PC-3 (cell line): ENCODE measurements around the gene ATXN1L.

ENCODE experiments used
- EZH2 ChIP-seq: fragments of 300-600 bp; sonication (generic); IDR thresholded peaks from one replicate; pipeline ENCODE4 v1.6.1; 2017; ENCODE audit warnings: antibody characterized with exemption, mild to moderate bottlenecking, low read length; ENCODE audit not compliant: unreplicated experiment
- EZH2phosphoT487 ChIP-seq: fragments of 300-600 bp; sonication (generic); IDR thresholded peaks from 2 replicates; pipeline ENCODE4 v1.6.1; 2018; ENCODE audit warnings: mild to moderate bottlenecking, antibody characterized with exemption, low read length, borderline replicate concordance
- TF ChIP-seq, protein P1 (sequence below): fragments of 300-600 bp; sonication (generic); conservative IDR thresholded peaks from 2 replicates; pipeline ENCODE4 v1.5.1; 2017; ENCODE audit warnings: antibody characterized with exemption, low read depth, mild to moderate bottlenecking, low read length

DNA sequence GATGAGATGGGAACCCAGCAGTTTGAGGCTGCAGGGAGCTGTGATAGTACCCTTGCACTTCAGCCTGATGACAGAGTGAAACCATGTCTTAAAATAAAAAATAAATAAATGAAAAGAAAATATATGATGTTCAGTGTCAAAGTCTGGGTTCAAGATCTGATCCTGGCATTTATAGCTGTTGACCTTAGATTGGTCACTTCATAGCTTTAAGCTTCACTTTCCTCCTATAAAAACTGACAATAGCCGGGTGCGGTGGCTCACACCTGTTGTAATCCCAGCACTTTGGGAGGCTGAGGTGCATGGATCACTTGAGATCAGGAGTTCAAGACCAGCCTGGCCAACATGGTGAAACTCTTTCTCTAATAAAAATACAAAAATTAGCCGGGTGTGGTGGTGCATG is 43.4 kb downstream of the ATXN1L start:
- TF ChIP-seq EZH2phosphoT487 (no peak), EZH2 (no peak)
- TF ChIP-seq, protein P1, sequence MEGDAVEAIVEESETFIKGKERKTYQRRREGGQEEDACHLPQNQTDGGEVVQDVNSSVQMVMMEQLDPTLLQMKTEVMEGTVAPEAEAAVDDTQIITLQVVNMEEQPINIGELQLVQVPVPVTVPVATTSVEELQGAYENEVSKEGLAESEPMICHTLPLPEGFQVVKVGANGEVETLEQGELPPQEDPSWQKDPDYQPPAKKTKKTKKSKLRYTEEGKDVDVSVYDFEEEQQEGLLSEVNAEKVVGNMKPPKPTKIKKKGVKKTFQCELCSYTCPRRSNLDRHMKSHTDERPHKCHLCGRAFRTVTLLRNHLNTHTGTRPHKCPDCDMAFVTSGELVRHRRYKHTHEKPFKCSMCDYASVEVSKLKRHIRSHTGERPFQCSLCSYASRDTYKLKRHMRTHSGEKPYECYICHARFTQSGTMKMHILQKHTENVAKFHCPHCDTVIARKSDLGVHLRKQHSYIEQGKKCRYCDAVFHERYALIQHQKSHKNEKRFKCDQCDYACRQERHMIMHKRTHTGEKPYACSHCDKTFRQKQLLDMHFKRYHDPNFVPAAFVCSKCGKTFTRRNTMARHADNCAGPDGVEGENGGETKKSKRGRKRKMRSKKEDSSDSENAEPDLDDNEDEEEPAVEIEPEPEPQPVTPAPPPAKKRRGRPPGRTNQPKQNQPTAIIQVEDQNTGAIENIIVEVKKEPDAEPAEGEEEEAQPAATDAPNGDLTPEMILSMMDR: no peak
